ENCODE results near the gene DEK. TPM values are rescaled to one million over a fixed set of nuclear protein-coding genes. Genes with fewer than 3 reads are reported as not detected.

DEK gene
- polyA plus RNA-seq, 1 donor (not counting 4 experiments of a cell fraction or from before 2014, with no cell fraction given), result 45.0 TPM

DNA sequence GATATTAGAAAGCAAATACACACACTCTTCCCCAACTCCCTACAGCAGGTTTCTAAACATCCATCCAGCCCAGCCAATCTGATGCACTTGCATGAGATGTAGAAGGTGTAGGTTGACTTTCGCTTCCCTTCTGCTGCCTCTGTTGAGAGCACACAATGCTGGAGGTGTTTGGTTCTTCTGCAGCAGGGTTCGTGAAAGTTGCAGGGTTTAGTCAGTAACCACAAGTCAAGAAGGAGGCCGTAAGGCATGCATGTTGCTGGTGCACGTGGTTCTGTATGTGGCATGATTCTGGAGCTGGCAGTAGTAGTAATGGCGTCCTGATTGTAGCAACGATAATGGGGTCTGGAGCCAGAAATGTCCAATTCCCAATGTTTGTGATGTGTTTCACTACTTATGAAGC is 53.0 kb downstream of the DEK start:
- H2AFZ ChIP-seq (ENCODE audit: control insufficient read depth, low read length), result no peak overlapping the region
- FAIRE-seq (no peak), DNase-seq (ENCODE audit: low read depth, low spot score) (no peak)
- peaks cover 10 to 27% of the 10 kb centered on the region in 2 experiments for H3K36me3 ChIP-seq (ENCODE audit: control insufficient read depth in 2 of 2, extremely low read depth in 1 of 2, insufficient read depth in 2 of 2, low read length in 2 of 2)
- H3K9ac ChIP-seq (ENCODE audit: control insufficient read depth, extremely low read depth, insufficient read depth, low read length), result no peak overlapping the region
- no peaks in the 10 kb centered on the region for H3K9me1 ChIP-seq (ENCODE audit: control insufficient read depth, extremely low read depth, insufficient read depth, low read length)
- no peaks in the 10 kb centered on the region for H4K20me1 ChIP-seq (ENCODE audit: control insufficient read depth, extremely low read depth, insufficient read depth, low read length)
- H3K27ac ChIP-seq (ENCODE audit: control insufficient read depth, insufficient read depth, low read length), result no peak overlapping the region
- H3K4me2 ChIP-seq (ENCODE audit: control insufficient read depth, extremely low read depth, insufficient read depth, low read depth, low read length), result no peak overlapping the region
- dilution Hi-C loops (cut with MboI; ENCODE audit: extremely low pct_ligation_motif_present, low sequenced_read_pairs), result no loop called here
- no peaks in the 10 kb centered on the region for H3K9me3 ChIP-seq (ENCODE audit: control insufficient read depth, low read depth, low read length)
- no peaks in the 10 kb centered on the region for H3K27me3 ChIP-seq (ENCODE audit: control insufficient read depth, extremely low read depth, insufficient read depth, low read length)
- TF ChIP-seq, protein P1, sequence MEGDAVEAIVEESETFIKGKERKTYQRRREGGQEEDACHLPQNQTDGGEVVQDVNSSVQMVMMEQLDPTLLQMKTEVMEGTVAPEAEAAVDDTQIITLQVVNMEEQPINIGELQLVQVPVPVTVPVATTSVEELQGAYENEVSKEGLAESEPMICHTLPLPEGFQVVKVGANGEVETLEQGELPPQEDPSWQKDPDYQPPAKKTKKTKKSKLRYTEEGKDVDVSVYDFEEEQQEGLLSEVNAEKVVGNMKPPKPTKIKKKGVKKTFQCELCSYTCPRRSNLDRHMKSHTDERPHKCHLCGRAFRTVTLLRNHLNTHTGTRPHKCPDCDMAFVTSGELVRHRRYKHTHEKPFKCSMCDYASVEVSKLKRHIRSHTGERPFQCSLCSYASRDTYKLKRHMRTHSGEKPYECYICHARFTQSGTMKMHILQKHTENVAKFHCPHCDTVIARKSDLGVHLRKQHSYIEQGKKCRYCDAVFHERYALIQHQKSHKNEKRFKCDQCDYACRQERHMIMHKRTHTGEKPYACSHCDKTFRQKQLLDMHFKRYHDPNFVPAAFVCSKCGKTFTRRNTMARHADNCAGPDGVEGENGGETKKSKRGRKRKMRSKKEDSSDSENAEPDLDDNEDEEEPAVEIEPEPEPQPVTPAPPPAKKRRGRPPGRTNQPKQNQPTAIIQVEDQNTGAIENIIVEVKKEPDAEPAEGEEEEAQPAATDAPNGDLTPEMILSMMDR (optimal IDR thresholded peaks at IDR 0.05 in 1 of 3, IDR thresholded peaks at IDR 0.05 in 1 of 3, conservative IDR thresholded peaks at IDR 0.05 in 1 of 3; ENCODE audit: extremely low read depth in 1 of 3, insufficient read depth in 2 of 3, low read length in 3 of 3), result no peak
- no peak for TF ChIP-seq EZH2 (IDR thresholded peaks at IDR 0.05; ENCODE audit: low read length)
- no peaks in the 10 kb centered on the region for H3K79me2 ChIP-seq (ENCODE audit: control insufficient read depth, insufficient read depth, low read length)
- H3K4me3 ChIP-seq (ENCODE audit: control insufficient read depth in 2 of 3, extremely low read depth in 1 of 3, insufficient read depth in 2 of 3, low read depth in 1 of 3, low read length in 3 of 3), result no peak overlapping the region
- no peaks in the 10 kb centered on the region for H3K4me1 ChIP-seq (ENCODE audit: control insufficient read depth, extremely low read depth, insufficient read depth, low read length)

DNA sequence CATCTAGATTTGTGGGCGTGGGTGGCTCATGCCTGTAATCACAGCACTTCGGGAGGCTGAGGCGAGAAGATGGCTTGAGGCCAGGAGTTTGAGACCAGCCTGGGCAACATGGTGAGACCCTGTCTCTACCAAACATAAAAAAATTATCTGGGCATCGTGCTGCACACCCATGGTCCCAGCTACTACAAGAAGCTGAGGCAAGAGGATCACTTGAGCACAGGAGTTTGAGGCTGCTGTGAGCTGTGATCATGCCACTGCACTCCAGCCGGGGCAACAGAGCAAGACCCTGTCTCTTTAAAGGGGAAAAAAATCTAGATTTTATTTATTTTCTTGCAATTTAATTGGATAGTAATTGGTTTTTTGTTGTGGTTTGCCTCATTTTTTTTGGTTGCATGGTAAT is 53.6 kb downstream of the DEK start:
- DNase-seq (ENCODE audit: low read depth, low spot score), result no peak
- H2AFZ ChIP-seq (ENCODE audit: control insufficient read depth, low read length), result no peak overlapping the region
- no peaks in the 10 kb centered on the region for H3K9me1 ChIP-seq (ENCODE audit: control insufficient read depth, extremely low read depth, insufficient read depth, low read length)
- H3K4me1 ChIP-seq (ENCODE audit: control insufficient read depth, extremely low read depth, insufficient read depth, low read length), result no peaks in the 10 kb centered on the region
- H3K36me3 ChIP-seq (ENCODE audit: control insufficient read depth in 2 of 2, extremely low read depth in 1 of 2, insufficient read depth in 2 of 2, low read length in 2 of 2), result peaks cover 10 to 28% of the 10 kb centered on the region in 2 experiments
- H3K79me2 ChIP-seq (ENCODE audit: control insufficient read depth, insufficient read depth, low read length), result no peaks in the 10 kb centered on the region
- H3K9ac ChIP-seq (ENCODE audit: control insufficient read depth, extremely low read depth, insufficient read depth, low read length), result no peak overlapping the region
- H4K20me1 ChIP-seq (ENCODE audit: control insufficient read depth, extremely low read depth, insufficient read depth, low read length), result no peaks in the 10 kb centered on the region
- H3K4me3 ChIP-seq (ENCODE audit: control insufficient read depth in 2 of 3, extremely low read depth in 1 of 3, insufficient read depth in 2 of 3, low read depth in 1 of 3, low read length in 3 of 3), result no peak overlapping the region
- H3K27ac ChIP-seq (ENCODE audit: control insufficient read depth, insufficient read depth, low read length), result no peak overlapping the region
- TF ChIP-seq EZH2 (IDR thresholded peaks at IDR 0.05; ENCODE audit: low read length), result no peak
- TF ChIP-seq, protein P1 (optimal IDR thresholded peaks at IDR 0.05 in 1 of 3, IDR thresholded peaks at IDR 0.05 in 1 of 3, conservative IDR thresholded peaks at IDR 0.05 in 1 of 3; ENCODE audit: extremely low read depth in 1 of 3, insufficient read depth in 2 of 3, low read length in 3 of 3), result no peak
- no peak for FAIRE-seq
- no peak overlapping the region for H3K4me2 ChIP-seq (ENCODE audit: control insufficient read depth, extremely low read depth, insufficient read depth, low read depth, low read length)
- no peaks in the 10 kb centered on the region for H3K9me3 ChIP-seq (ENCODE audit: control insufficient read depth, low read depth, low read length)
- H3K27me3 ChIP-seq (ENCODE audit: control insufficient read depth, extremely low read depth, insufficient read depth, low read length), result no peaks in the 10 kb centered on the region
- dilution Hi-C loops (cut with MboI; ENCODE audit: extremely low pct_ligation_motif_present, low sequenced_read_pairs), result no loop called here

All from keratinocyte (primary cell).